AG09309 (cell line): ENCODE measurements around the gene ST3GAL3.

ENCODE experiments used
- DNase-seq: peaks from one replicate; pipeline ENCODE4 v3.0.0-alpha.2; 2010; ENCODE audit warnings: low read depth
- H3K4me3 ChIP-seq: 2 replicates; pipeline ENCODE4 v1.5.1; 2011; ENCODE audit warnings: mild to moderate bottlenecking, low read depth, low read length, moderate library complexity; ENCODE audit not compliant: control insufficient read depth
- CTCF ChIP-seq: IDR thresholded peaks from 2 replicates; pipeline ENCODE4 v1.5.1; 2011; ENCODE audit warnings: mild to moderate bottlenecking, low read depth, low read length, inconsistent platforms; ENCODE audit not compliant: insufficient read depth, control insufficient read depth; ENCODE audit errors: missing control alignments

Gene ST3GAL3

GRCh38 chr1:43874716-43875115 is 167.4 kb downstream of the ST3GAL3 start:
- no peak for TF ChIP-seq CTCF
- no peak overlapping the region for H3K4me3 ChIP-seq
- DNase-seq = no peak

GRCh38 chr1:43875331-43875730 is 168.0 kb downstream of the ST3GAL3 start:
- no peak overlapping the region for H3K4me3 ChIP-seq
- DNase-seq = no peak
- TF ChIP-seq CTCF = no peak

- TF ChIP-seq CTCF = no peak
- H3K4me3 ChIP-seq = no peak overlapping the region
- DNase-seq = no peak
These were observed 169.8 kb downstream of the ST3GAL3 start for GRCh38 chr1:43877101-43877500.

- DNase-seq = no peak
- TF ChIP-seq CTCF = no peak
- no peak overlapping the region for H3K4me3 ChIP-seq
These were observed 171.1 kb downstream of the ST3GAL3 start for GRCh38 chr1:43878440-43878839.

GRCh38 chr1:43878854-43879253 is 171.5 kb downstream of the ST3GAL3 start:
- H3K4me3 ChIP-seq = no peak overlapping the region
- DNase-seq = no peak
- TF ChIP-seq CTCF = no peak

- no peak overlapping the region for H3K4me3 ChIP-seq
- DNase-seq = peak; percentile 25
- TF ChIP-seq CTCF = no peak
These were observed 172.1 kb downstream of the ST3GAL3 start for GRCh38 chr1:43879414-43879813.

GRCh38 chr1:43879996-43880395 is 172.7 kb downstream of the ST3GAL3 start:
- no peak for DNase-seq
- H3K4me3 ChIP-seq = no peak overlapping the region
- no peak for TF ChIP-seq CTCF
